ENCODE results near the gene NPIPB9.
"Not testable (repeated sequence)": the region's sequence is repeated elsewhere in the genome, so short reads cannot be mapped to it uniquely, and the experiment has no call there.

NPIPB9 gene

DNA sequence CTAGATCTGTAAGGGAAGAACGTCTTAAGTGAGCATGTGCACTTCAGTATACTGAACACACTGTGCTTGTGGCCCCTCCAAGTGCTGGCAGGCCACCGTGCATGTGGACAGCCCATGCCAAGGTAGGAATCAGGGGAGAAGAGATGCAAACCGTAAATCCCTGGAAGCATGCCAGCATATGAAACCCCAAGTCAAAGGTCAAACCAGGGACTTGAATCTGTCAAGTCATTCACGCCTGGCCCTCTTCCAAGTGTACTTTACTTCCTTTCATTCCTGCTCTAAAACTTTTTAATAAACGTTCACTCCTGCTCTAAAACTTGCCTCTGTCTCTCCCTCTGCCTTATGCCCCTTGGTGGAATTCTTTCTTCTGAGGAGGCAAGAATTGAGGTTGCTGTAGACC, 68.4 kb downstream of the NPIPB9 start:
- TF ChIP-seq PAX5 (IDR thresholded peaks at IDR 0.05; ENCODE audit: insufficient read depth, low read length, severe bottlenecking) = no peak
- no peak for TF ChIP-seq TAF1 (IDR thresholded peaks at IDR 0.05; ENCODE audit: low read depth, low read length)
- no peak; the same call in 1 of the 2 replicates for TF ChIP-seq POLR2AphosphoS5 (IDR thresholded peaks at IDR 0.05; ENCODE audit: low read depth, low read length)
- TF ChIP-seq SPI1 (IDR thresholded peaks at IDR 0.05; ENCODE audit: low read depth, low read length) = no peak
- TF ChIP-seq POU2F2 (IDR thresholded peaks at IDR 0.05; ENCODE audit: low read depth, low read length) = no peak
- TF ChIP-seq POLR2A (IDR thresholded peaks at IDR 0.05; ENCODE audit: low read depth, low read length) = no peak
- DNase-seq (ENCODE audit: insufficient read length, low spot score) (no peak), FAIRE-seq (no peak)

DNA sequence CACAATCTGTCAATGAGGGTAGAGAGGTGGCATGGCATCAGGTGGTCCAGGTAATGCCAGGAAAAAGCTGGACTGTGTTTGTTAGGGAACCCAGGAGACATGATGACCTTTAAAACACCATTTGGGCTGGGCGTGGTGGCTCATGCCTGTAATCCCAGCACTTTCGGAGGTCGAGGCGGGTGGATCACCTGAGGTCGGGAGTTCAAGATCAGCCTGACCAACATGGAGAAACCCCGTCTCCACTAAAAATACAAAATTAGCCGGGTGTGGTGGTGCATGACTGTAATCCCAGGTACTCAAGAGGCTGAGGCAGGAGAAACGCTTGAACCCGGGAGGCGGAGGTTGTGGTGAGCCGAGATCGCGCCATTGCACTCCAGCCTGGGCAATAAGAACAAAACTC, 69.0 kb downstream of the NPIPB9 start:
- not testable (repeated sequence) for DNase-seq (ENCODE audit: insufficient read length, low spot score); FAIRE-seq

DNA sequence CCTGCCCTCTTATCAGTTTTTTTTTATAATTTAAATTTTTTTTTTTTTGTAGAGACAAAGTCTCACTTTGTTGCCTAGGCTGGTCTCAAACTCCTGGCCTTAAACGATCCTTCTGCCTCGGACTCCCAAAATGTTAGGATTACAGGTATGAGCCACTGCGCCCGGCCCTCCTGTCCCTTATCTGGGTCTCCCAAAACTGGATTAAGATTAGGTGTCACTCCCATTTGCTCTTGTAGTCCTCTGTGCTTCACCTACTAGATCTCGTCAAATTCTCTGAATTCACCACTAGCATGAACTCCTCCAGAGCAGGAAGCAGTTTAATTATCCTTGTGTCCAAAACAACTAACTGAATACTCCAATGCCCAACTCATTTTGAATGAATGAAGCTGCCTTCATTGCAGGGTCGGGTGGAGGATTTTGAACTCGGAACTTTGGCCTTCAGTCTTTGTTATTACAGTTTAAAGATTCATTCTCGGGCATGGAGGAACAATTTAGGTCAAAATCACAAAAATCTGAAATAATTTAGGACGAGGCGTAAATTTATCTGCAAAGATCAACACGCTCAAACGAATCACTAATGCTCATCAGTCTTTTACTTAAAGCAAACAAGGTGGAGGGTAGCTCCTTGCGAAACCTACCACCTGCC, 70.4 kb downstream of the NPIPB9 start:
- TF ChIP-seq TAF1 (IDR thresholded peaks at IDR 0.05; ENCODE audit: low read depth, low read length) (no peak), POU2F2 (IDR thresholded peaks at IDR 0.05; ENCODE audit: low read depth, low read length) (no peak), PAX5 (IDR thresholded peaks at IDR 0.05; ENCODE audit: insufficient read depth, low read length, severe bottlenecking) (no peak), POLR2A (IDR thresholded peaks at IDR 0.05; ENCODE audit: low read depth, low read length) (no peak), POLR2AphosphoS5 (IDR thresholded peaks at IDR 0.05; ENCODE audit: low read depth, low read length) (no peak; the same call in 1 of the 2 replicates), SPI1 (IDR thresholded peaks at IDR 0.05; ENCODE audit: low read depth, low read length) (no peak)
- FAIRE-seq (no peak), DNase-seq (ENCODE audit: insufficient read length, low spot score) (no peak)

Data from GM12891 (cell line).